CD14-positive monocyte (primary cell): Measurements from ENCODE around the gene NEK7. TPM values are rescaled to one million over a fixed set of nuclear protein-coding genes. Genes with fewer than 3 reads are reported as not detected.

ENCODE experiments used
- DNase-seq, 3 donors: peaks; one replicate each; pipeline ENCODE4 v3.0.0-alpha.2; 2011 to 2022
- H2AFZ ChIP-seq: 2 replicates; pipeline ENCODE4 v1.6.0; 2012; ENCODE audit warnings: mild to moderate bottlenecking, low read depth, low read length, inconsistent platforms; ENCODE audit not compliant: insufficient read depth, poor library complexity, severe bottlenecking
- H3K27ac ChIP-seq, 2 donors: 1 replicate in 1 of 2; 2 replicates in 1 of 2; pipeline ENCODE4 v1.5.1; 2012 to 2013; ENCODE audit warnings: low read length in 2 of 2, control low read depth in 1 of 2, inconsistent platforms in 1 of 2, low read depth in 1 of 2, mild to moderate bottlenecking in 1 of 2
- H3K27me3 ChIP-seq, 2 donors: one replicate each; pipeline versions ENCODE4 v1.6.0 to v1.6.1; 2011 to 2013; ENCODE audit warnings: low read length in 2 of 2; ENCODE audit not compliant: control insufficient read depth in 2 of 2, insufficient read depth in 2 of 2
- H3K36me3 ChIP-seq, 2 donors: replicated peaks in 1 of 2; 1 replicate in 1 of 2; 2 replicates in 1 of 2; pipeline versions ENCODE4 v1.5.1 to v1.6.1; 2012 to 2013; ENCODE audit warnings: low read length in 2 of 2, control low read depth in 1 of 2, inconsistent platforms in 1 of 2, mild to moderate bottlenecking in 1 of 2; ENCODE audit not compliant: insufficient read depth in 2 of 2, control insufficient read depth in 1 of 2
- H3K4me1 ChIP-seq, 2 donors: 1 replicate in 1 of 2; 2 replicates in 1 of 2; pipeline versions ENCODE4 v1.5.1 to v1.6.1; 2012 to 2013; ENCODE audit warnings: low read length in 2 of 2, control low read depth in 1 of 2, inconsistent platforms in 1 of 2, mild to moderate bottlenecking in 1 of 2, moderate library complexity in 1 of 2; ENCODE audit not compliant: insufficient read depth in 2 of 2, control insufficient read depth in 1 of 2
- H3K4me2 ChIP-seq: replicated peaks from 2 replicates; pipeline ENCODE3; 2012; ENCODE audit warnings: low read length, moderate library complexity, mild to moderate bottlenecking; ENCODE audit not compliant: poor library complexity, severe bottlenecking; ENCODE audit errors: extremely low read depth
- H3K4me3 ChIP-seq, 3 experiments: fragments of 200-600 bp in 1 of 3; sonication (generic) in 1 of 3; replicated peaks in 1 of 3; 1 replicate in 2 of 3; 2 replicates in 1 of 3; pipeline ENCODE4 v1.5.1; 2011 to 2013; ENCODE audit warnings: low read length in 3 of 3, mild to moderate bottlenecking in 3 of 3, control low read depth in 2 of 3, low read depth in 2 of 3, inconsistent platforms in 1 of 3, moderate library complexity in 1 of 3
- H3K79me2 ChIP-seq: 2 replicates; pipeline ENCODE4 v1.6.0; 2012; ENCODE audit warnings: mild to moderate bottlenecking, control low read depth, inconsistent platforms, low read length, moderate library complexity; ENCODE audit not compliant: insufficient read depth
- H3K9ac ChIP-seq: 2 replicates; pipeline ENCODE4 v1.6.0; 2017; ENCODE audit warnings: low read length, mild to moderate bottlenecking; ENCODE audit not compliant: insufficient read depth, poor library complexity, severe bottlenecking
- H3K9me3 ChIP-seq, 2 donors: replicated peaks in 1 of 2; 1 replicate in 1 of 2; 2 replicates in 1 of 2; pipeline versions ENCODE4 v1.5.1 to v1.6.1; 2012 to 2013; ENCODE audit warnings: low read length in 2 of 2, control low read depth in 1 of 2; ENCODE audit not compliant: control insufficient read depth in 1 of 2, insufficient read depth in 1 of 2
- H4K20me1 ChIP-seq: 2 replicates; pipeline ENCODE4 v1.6.0; 2012; ENCODE audit warnings: mild to moderate bottlenecking, low read length, control low read depth, moderate library complexity; ENCODE audit not compliant: insufficient read depth
- H3K27ac Mint-ChIP-seq, 7 donors: one replicate each; pipeline ENCODE4 v1.8.0; 2020; ENCODE audit warnings: mild to moderate bottlenecking in 7 of 7, mixed read lengths in 7 of 7, moderate library complexity in 6 of 7, inconsistent platforms in 2 of 7
- H3K27me3 Mint-ChIP-seq, 3 donors: one replicate each; pipeline ENCODE4 v1.8.0; 2021 to 2022; ENCODE audit warnings: low read depth in 3 of 3, mild to moderate bottlenecking in 3 of 3, mixed read lengths in 3 of 3, moderate library complexity in 3 of 3, inconsistent platforms in 1 of 3
- H3K36me3 Mint-ChIP-seq, 2 donors: one replicate each; pipeline ENCODE4 v1.8.0; 2020; ENCODE audit warnings: mixed read lengths in 2 of 2, inconsistent platforms in 1 of 2, mild to moderate bottlenecking in 1 of 2
- H3K4me1 Mint-ChIP-seq: one replicate; pipeline ENCODE4 v1.8.0; 2020; ENCODE audit warnings: mild to moderate bottlenecking, mixed read lengths
- H3K4me3 Mint-ChIP-seq, 2 donors: one replicate each; pipeline ENCODE4 v1.8.0; 2020; ENCODE audit warnings: mild to moderate bottlenecking in 2 of 2, mixed read lengths in 2 of 2, moderate library complexity in 1 of 2
- H3K9me3 Mint-ChIP-seq, 7 donors: one replicate each; pipeline ENCODE4 v1.8.0; 2020 to 2022; ENCODE audit warnings: mixed read lengths in 7 of 7, mild to moderate bottlenecking in 6 of 7, moderate library complexity in 6 of 7, inconsistent platforms in 2 of 7
- WGBS: methylation state at CpG from one replicate; pipeline ENCODE4 v1.1.5; 2013; ENCODE audit warnings: missing lambda C conversion rate; ENCODE audit not compliant: insufficient coverage; 5-methylcytosine and 5-hydroxymethylcytosine counted together
- intact Hi-C, 2 donors: fragments of 100-400 bp; cut with micrococcal nuclease; formaldehyde crosslinking; loops; one replicate each; pipeline versions ENCODE4 v1.15.0 to v1.15.1; 2023
- polyA plus RNA-seq, 3 donors: library from polyadenylated mRNA; depleted of rRNA in 1 of 3; unstranded in 2 of 3; stranded (reverse) in 1 of 3; fragments of 300-500 nt in 2 of 3; fragments of >200 nt in 1 of 3; fragmentation: Illumina TruSeq in 2 of 3; gene quantifications; 1 replicate in 2 of 3; 2 replicates in 1 of 3; pipeline ENCODE4 v1.2.3, GENCODE V29; 2012 to 2021
- TF ChIP-seq, protein P1 (sequence below): fragments of 200-600 bp; IDR thresholded peaks from one replicate; pipeline ENCODE4 v1.8.0; 2022; ENCODE audit warnings: antibody characterized with exemption, mild to moderate bottlenecking

The NEK7 gene
- polyA plus RNA-seq, 3 donors, result 16.0 to 50.1 (median 46.5) TPM

DNA sequence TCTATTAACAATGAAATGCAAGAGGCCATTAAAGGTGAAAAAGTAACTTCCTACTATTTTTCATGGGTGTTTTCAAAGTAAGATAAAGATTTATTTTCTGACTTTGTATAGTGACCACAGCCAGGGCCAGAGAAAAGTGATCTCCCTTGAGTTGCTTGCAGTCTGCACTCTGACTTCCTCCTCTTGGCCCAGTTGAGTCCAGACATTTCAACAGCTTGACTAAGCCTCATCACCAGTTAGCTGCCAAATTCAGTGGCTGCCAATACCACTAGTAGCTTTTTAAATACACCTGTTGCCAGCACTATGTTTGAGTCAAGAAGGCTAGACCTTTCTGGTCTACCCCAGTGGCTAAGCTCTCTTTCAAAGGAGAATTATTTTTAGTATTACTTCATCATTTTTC is 3.7 kb upstream of the NEK7 start:
- H4K20me1 ChIP-seq, result peaks cover 5% of the 10 kb centered on the region
- no peaks in the 10 kb centered on the region for H3K36me3 ChIP-seq
- TF ChIP-seq, protein P1, sequence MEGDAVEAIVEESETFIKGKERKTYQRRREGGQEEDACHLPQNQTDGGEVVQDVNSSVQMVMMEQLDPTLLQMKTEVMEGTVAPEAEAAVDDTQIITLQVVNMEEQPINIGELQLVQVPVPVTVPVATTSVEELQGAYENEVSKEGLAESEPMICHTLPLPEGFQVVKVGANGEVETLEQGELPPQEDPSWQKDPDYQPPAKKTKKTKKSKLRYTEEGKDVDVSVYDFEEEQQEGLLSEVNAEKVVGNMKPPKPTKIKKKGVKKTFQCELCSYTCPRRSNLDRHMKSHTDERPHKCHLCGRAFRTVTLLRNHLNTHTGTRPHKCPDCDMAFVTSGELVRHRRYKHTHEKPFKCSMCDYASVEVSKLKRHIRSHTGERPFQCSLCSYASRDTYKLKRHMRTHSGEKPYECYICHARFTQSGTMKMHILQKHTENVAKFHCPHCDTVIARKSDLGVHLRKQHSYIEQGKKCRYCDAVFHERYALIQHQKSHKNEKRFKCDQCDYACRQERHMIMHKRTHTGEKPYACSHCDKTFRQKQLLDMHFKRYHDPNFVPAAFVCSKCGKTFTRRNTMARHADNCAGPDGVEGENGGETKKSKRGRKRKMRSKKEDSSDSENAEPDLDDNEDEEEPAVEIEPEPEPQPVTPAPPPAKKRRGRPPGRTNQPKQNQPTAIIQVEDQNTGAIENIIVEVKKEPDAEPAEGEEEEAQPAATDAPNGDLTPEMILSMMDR, result no peak
- Mint-ChIP-seq H3K27ac (no peak overlapping the region), H3K36me3 (no peaks in the 10 kb centered on the region), H3K27me3 (peaks cover 0 to 2% (median 0%) of the 10 kb centered on the region in 3 donors), H3K9me3 (no peaks in the 10 kb centered on the region), H3K4me3 (no peak overlapping the region), H3K4me1 (peaks cover 14% of the 10 kb centered on the region)
- no peaks in the 10 kb centered on the region for H3K27me3 ChIP-seq
- H3K4me1 ChIP-seq, result peaks cover 4% of the 10 kb centered on the region in 2 donors
- no peaks in the 10 kb centered on the region for H3K9me3 ChIP-seq
- no peak overlapping the region for H2AFZ ChIP-seq
- no peak overlapping the region for H3K9ac ChIP-seq
- no peak overlapping the region for H3K4me2 ChIP-seq
- peaks cover 13% of the 10 kb centered on the region for H3K79me2 ChIP-seq
- no peak overlapping the region for H3K27ac ChIP-seq
- intact Hi-C loops, result no loop called here
- DNase-seq, result no peak
- H3K4me3 ChIP-seq, result no peak overlapping the region

GRCh38 chr1:198153804-198154203 is 3.0 kb upstream of the NEK7 start:
- H3K27ac Mint-ChIP-seq, result no peak overlapping the region
- no peak overlapping the region for H2AFZ ChIP-seq
- intact Hi-C loops, result no loop called here

More at GRCh38 chr1:198153804-198154203, 3.0 kb upstream of the NEK7 start:
- Histone ChIP-seq H3K9me3 (no peaks in the 10 kb centered on the region), H3K79me2 (peaks cover 20% of the 10 kb centered on the region), H3K27me3 (no peaks in the 10 kb centered on the region), H3K9ac (no peak overlapping the region), H3K4me2 (no peak overlapping the region), H3K4me3 (no peak overlapping the region), H3K27ac (no peak overlapping the region), H3K4me1 (peaks cover 10 to 11% of the 10 kb centered on the region in 2 donors), H4K20me1 (peaks cover 12% of the 10 kb centered on the region), H3K36me3 (no peaks in the 10 kb centered on the region)
- H3K36me3 Mint-ChIP-seq, result no peaks in the 10 kb centered on the region
- TF ChIP-seq, protein P1, result no peak
- peaks cover 0 to 2% (median 0%) of the 10 kb centered on the region in 3 donors for H3K27me3 Mint-ChIP-seq
- no peak for DNase-seq
- H3K4me3 Mint-ChIP-seq, result no peak overlapping the region
- H3K4me1 Mint-ChIP-seq, result peaks cover 20% of the 10 kb centered on the region
- no peaks in the 10 kb centered on the region for H3K9me3 Mint-ChIP-seq
- WGBS, result no CpG with 5 or more reads among the region's 1 CpG
